HEK293 (cell line): ENCODE results near the gene DSCAM.

Experiments
- CTCF ChIA-PET: fragments of 350-600 bp; formaldehyde crosslinking; extraction: SDS; loops from one replicate; lab custom pipeline; 2021; ENCODE audit warnings: antibody characterized with exemption; lab: Yijun Ruan, JAX
- POLR2A ChIA-PET: fragments of 300-600 bp; formaldehyde crosslinking; extraction: SDS; loops from one replicate; lab custom pipeline; 2020; ENCODE audit warnings: antibody characterized with exemption, inconsistent platforms; lab: Yijun Ruan, JAX
- H3K27ac ChIP-seq: fragments of 200-500 bp; sonication (Bioruptor generic); 2 replicates; pipeline ENCODE4 v1.5.1; 2014; ENCODE audit warnings: low read depth, low read length, control low read depth, inconsistent platforms; ENCODE audit errors: extremely low read depth
- H3K36me3 ChIP-seq, 2 experiments: fragments of 200-500 bp in 1 of 2; sonication (Bioruptor generic) in 1 of 2; 1 replicate in 1 of 2; 2 replicates in 1 of 2; pipeline ENCODE4 v1.5.1; 2014 to 2017; ENCODE audit warnings: inconsistent platforms in 2 of 2, low read length in 2 of 2; ENCODE audit not compliant: control insufficient read depth in 2 of 2, insufficient read depth in 1 of 2
- H3K4me1 ChIP-seq: fragments of 200-500 bp; sonication (Bioruptor generic); 2 replicates; pipeline ENCODE4 v1.5.1; 2014; ENCODE audit warnings: mild to moderate bottlenecking, low read length, inconsistent platforms; ENCODE audit not compliant: control insufficient read depth, insufficient read depth
- H3K4me3 ChIP-seq: 2 replicates; pipeline ENCODE4 v1.5.1; 2011; ENCODE audit warnings: low read depth, mild to moderate bottlenecking, control low read depth, low read length, moderate library complexity
- H3K9me3 ChIP-seq: fragments of 200-500 bp; sonication (Bioruptor generic); 2 replicates; pipeline ENCODE4 v1.5.1; 2014; ENCODE audit warnings: low read depth, low read length, inconsistent platforms; ENCODE audit not compliant: control insufficient read depth, insufficient read depth
- GFI1B ChIP-seq: fragments of 450-650 bp; formaldehyde crosslinking; IDR thresholded peaks from 2 replicates; pipeline ENCODE4 v1.5.1; 2016; ENCODE audit warnings: missing biosample characterization, missing genetic modification characterization
- KLF9 ChIP-seq: fragments of 450-650 bp; formaldehyde crosslinking; IDR thresholded peaks from 2 replicates; pipeline ENCODE4 v1.5.1; 2016; ENCODE audit warnings: missing biosample characterization, missing genetic modification characterization, low read depth
- REPIN1 ChIP-seq: fragments of 450-650 bp; formaldehyde crosslinking; IDR thresholded peaks from 2 replicates; pipeline ENCODE4 v1.5.1; 2017; ENCODE audit warnings: missing biosample characterization, missing genetic modification characterization, low read depth
- SCRT2 ChIP-seq: fragments of 450-650 bp; formaldehyde crosslinking; IDR thresholded peaks from 2 replicates; pipeline ENCODE4 v1.5.1; 2016; ENCODE audit warnings: missing biosample characterization, missing genetic modification characterization
- WT1 ChIP-seq: fragments of 450-650 bp; formaldehyde crosslinking; IDR thresholded peaks from 2 replicates; pipeline ENCODE4 v1.5.1; 2016; ENCODE audit warnings: missing biosample characterization, missing genetic modification characterization
- ZNF114 ChIP-seq: fragments of 450-650 bp; formaldehyde crosslinking; IDR thresholded peaks from 2 replicates; pipeline ENCODE4 v1.5.0; 2017; ENCODE audit warnings: missing biosample characterization, missing genetic modification characterization
- ZNF19 ChIP-seq: fragments of 450-650 bp; formaldehyde crosslinking; IDR thresholded peaks from 2 replicates; pipeline ENCODE4; 2016; ENCODE audit warnings: missing biosample characterization, missing genetic modification characterization, low read depth
- ZNF214 ChIP-seq: fragments of 450-650 bp; formaldehyde crosslinking; IDR thresholded peaks from 2 replicates; pipeline ENCODE4 v1.5.1; 2017; ENCODE audit warnings: missing biosample characterization, mild to moderate bottlenecking, missing genetic modification characterization, borderline replicate concordance
- ZNF354C ChIP-seq: fragments of 450-650 bp; formaldehyde crosslinking; IDR thresholded peaks from 2 replicates; pipeline ENCODE4 v1.5.1; 2016; ENCODE audit warnings: missing biosample characterization, missing genetic modification characterization, low read depth, borderline replicate concordance
- ZNF426 ChIP-seq: fragments of 450-650 bp; formaldehyde crosslinking; IDR thresholded peaks from 2 replicates; pipeline ENCODE4 v1.5.1; 2017; ENCODE audit warnings: missing biosample characterization, missing genetic modification characterization, mild to moderate bottlenecking, inconsistent platforms, moderate library complexity
- ZNF626 ChIP-seq: fragments of 450-650 bp; sonication (Bioruptor Pico); formaldehyde crosslinking; IDR thresholded peaks from 2 replicates; pipeline ENCODE4 v1.5.1; 2018; ENCODE audit warnings: missing biosample characterization, missing genetic modification characterization, inconsistent platforms
- ZNF777 ChIP-seq: fragments of 450-650 bp; formaldehyde crosslinking; IDR thresholded peaks from 2 replicates; pipeline ENCODE4 v1.5.1; 2017; ENCODE audit warnings: missing biosample characterization, missing genetic modification characterization, borderline replicate concordance
- ZNF785 ChIP-seq: fragments of 450-650 bp; formaldehyde crosslinking; IDR thresholded peaks from 2 replicates; pipeline ENCODE4 v1.5.1; 2016; ENCODE audit warnings: missing biosample characterization, missing genetic modification characterization
- TF ChIP-seq, protein P1 (sequence below): fragments of 450-650 bp; formaldehyde crosslinking; IDR thresholded peaks from 2 replicates; pipeline ENCODE4 v1.5.1; 2016; ENCODE audit warnings: missing biosample characterization, missing genetic modification characterization, low read depth
- TF ChIP-seq, protein P2 (sequence below): fragments of 450-650 bp; formaldehyde crosslinking; IDR thresholded peaks from 2 replicates; pipeline ENCODE4 v1.5.1; 2017; ENCODE audit warnings: missing biosample characterization, missing genetic modification characterization
- TF ChIP-seq, protein P3 (sequence below): fragments of 450-650 bp; formaldehyde crosslinking; IDR thresholded peaks from 2 replicates; pipeline ENCODE4 v1.5.1; 2016; ENCODE audit warnings: missing biosample characterization, missing genetic modification characterization
- TF ChIP-seq, protein P4 (sequence below): fragments of 450-650 bp; formaldehyde crosslinking; IDR thresholded peaks from 2 replicates; pipeline ENCODE4 v1.5.1; 2016; ENCODE audit warnings: missing biosample characterization, missing genetic modification characterization
- TF ChIP-seq, protein P5 (sequence below): fragments of 450-650 bp; formaldehyde crosslinking; IDR thresholded peaks from 2 replicates; pipeline ENCODE4 v1.5.1; 2016; ENCODE audit warnings: missing biosample characterization, missing genetic modification characterization
- TF ChIP-seq, protein P6 (sequence below): fragments of 450-650 bp; formaldehyde crosslinking; IDR thresholded peaks from 2 replicates; pipeline ENCODE4 v1.5.1; 2016; ENCODE audit warnings: missing biosample characterization, missing genetic modification characterization

The DSCAM gene

DNA sequence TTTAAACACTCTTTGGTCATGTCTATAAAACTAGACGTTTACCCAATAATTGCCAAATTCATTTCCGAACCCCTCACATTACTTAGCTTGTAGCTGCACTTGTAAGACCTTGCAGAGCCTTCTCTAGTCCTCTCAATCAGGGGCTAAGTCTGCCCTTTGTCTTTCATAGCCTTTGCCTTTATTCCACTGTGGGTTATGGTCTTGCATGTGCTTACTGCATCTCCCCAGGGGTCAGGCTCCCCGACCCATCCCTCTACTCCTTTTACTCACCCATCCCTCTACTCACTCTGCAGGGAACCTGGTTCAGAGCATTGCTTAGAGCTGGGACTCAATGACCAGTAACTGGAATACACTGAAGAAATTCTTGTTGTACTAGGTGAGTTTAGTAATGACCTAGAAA lies 744.3 kb downstream of the DSCAM start (continued):
- TF ChIP-seq, protein P1, sequence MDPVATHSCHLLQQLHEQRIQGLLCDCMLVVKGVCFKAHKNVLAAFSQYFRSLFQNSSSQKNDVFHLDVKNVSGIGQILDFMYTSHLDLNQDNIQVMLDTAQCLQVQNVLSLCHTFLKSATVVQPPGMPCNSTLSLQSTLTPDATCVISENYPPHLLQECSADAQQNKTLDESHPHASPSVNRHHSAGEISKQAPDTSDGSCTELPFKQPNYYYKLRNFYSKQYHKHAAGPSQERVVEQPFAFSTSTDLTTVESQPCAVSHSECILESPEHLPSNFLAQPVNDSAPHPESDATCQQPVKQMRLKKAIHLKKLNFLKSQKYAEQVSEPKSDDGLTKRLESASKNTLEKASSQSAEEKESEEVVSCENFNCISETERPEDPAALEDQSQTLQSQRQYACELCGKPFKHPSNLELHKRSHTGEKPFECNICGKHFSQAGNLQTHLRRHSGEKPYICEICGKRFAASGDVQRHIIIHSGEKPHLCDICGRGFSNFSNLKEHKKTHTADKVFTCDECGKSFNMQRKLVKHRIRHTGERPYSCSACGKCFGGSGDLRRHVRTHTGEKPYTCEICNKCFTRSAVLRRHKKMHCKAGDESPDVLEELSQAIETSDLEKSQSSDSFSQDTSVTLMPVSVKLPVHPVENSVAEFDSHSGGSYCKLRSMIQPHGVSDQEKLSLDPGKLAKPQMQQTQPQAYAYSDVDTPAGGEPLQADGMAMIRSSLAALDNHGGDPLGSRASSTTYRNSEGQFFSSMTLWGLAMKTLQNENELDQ = no peak
- TF ChIP-seq, all 188 proteins: peak for 0

DNA sequence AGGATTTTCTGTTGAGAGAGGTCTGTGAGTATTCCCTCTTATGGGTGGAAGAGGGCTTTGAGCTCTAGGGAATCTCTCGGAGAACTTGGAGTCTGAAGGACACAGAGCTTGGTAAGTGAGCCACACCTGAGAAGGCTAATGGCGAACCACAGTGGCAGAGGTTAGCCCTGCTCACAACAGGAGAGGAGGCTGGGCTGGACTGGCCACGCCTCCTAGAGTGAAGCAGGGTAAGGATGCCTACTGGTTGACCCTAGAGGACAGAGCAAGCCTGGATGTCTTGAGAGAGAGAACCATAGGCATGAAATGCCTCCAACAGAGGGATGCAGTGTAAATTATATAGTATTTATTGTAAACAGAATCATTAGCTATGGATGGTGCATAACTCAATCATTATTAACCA lies 747.1 kb downstream of the DSCAM start:
- Histone ChIP-seq H3K4me3 (no peak overlapping the region), H3K27ac (no peak overlapping the region), H3K9me3 (no peaks in the 10 kb centered on the region), H3K36me3 (no peaks in the 10 kb centered on the region), H3K4me1 (no peaks in the 10 kb centered on the region)
- TF ChIP-seq, protein P2, sequence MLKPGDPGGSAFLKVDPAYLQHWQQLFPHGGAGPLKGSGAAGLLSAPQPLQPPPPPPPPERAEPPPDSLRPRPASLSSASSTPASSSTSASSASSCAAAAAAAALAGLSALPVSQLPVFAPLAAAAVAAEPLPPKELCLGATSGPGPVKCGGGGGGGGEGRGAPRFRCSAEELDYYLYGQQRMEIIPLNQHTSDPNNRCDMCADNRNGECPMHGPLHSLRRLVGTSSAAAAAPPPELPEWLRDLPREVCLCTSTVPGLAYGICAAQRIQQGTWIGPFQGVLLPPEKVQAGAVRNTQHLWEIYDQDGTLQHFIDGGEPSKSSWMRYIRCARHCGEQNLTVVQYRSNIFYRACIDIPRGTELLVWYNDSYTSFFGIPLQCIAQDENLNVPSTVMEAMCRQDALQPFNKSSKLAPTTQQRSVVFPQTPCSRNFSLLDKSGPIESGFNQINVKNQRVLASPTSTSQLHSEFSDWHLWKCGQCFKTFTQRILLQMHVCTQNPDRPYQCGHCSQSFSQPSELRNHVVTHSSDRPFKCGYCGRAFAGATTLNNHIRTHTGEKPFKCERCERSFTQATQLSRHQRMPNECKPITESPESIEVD (tag by site-specific recombination) = no peak
- TF ChIP-seq ZNF426 (tag by site-specific recombination) = no peak
- TF ChIP-seq, protein P3, sequence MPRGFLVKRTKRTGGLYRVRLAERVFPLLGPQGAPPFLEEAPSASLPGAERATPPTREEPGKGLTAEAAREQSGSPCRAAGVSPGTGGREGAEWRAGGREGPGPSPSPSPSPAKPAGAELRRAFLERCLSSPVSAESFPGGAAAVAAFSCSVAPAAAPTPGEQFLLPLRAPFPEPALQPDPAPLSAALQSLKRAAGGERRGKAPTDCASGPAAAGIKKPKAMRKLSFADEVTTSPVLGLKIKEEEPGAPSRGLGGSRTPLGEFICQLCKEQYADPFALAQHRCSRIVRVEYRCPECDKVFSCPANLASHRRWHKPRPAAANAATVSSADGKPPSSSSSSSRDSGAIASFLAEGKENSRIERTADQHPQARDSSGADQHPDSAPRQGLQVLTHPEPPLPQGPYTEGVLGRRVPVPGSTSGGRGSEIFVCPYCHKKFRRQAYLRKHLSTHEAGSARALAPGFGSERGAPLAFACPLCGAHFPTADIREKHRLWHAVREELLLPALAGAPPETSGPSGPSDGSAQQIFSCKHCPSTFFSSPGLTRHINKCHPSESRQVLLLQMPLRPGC = no peak
- TF ChIP-seq ZNF19 = no peak
- TF ChIP-seq, protein P4, sequence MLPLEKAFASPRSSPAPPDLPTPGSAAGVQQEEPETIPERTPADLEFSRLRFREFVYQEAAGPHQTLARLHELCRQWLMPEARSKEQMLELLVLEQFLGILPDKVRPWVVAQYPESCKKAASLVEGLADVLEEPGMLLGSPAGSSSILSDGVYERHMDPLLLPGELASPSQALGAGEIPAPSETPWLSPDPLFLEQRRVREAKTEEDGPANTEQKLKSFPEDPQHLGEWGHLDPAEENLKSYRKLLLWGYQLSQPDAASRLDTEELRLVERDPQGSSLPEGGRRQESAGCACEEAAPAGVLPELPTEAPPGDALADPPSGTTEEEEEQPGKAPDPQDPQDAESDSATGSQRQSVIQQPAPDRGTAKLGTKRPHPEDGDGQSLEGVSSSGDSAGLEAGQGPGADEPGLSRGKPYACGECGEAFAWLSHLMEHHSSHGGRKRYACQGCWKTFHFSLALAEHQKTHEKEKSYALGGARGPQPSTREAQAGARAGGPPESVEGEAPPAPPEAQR (tag by site-specific recombination) = no peak
- TF ChIP-seq, protein P5, sequence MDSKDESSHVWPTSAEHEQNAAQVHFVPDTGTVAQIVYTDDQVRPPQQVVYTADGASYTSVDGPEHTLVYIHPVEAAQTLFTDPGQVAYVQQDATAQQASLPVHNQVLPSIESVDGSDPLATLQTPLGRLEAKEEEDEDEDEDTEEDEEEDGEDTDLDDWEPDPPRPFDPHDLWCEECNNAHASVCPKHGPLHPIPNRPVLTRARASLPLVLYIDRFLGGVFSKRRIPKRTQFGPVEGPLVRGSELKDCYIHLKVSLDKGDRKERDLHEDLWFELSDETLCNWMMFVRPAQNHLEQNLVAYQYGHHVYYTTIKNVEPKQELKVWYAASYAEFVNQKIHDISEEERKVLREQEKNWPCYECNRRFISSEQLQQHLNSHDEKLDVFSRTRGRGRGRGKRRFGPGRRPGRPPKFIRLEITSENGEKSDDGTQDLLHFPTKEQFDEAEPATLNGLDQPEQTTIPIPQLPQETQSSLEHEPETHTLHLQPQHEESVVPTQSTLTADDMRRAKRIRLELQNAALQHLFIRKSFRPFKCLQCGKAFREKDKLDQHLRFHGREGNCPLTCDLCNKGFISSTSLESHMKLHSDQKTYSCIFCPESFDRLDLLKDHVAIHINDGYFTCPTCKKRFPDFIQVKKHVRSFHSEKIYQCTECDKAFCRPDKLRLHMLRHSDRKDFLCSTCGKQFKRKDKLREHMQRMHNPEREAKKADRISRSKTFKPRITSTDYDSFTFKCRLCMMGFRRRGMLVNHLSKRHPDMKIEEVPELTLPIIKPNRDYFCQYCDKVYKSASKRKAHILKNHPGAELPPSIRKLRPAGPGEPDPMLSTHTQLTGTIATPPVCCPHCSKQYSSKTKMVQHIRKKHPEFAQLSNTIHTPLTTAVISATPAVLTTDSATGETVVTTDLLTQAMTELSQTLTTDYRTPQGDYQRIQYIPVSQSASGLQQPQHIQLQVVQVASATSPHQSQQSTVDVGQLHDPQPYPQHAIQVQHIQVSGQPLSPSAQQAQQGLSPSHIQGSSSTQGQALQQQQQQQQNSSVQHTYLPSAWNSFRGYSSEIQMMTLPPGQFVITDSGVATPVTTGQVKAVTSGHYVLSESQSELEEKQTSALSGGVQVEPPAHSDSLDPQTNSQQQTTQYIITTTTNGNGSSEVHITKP (tag by site-specific recombination) = no peak
- no peak for TF ChIP-seq ZNF214
- TF ChIP-seq, protein P1 = no peak
- no peak for TF ChIP-seq KLF9 (tag by site-specific recombination)
- TF ChIP-seq REPIN1 (tag by site-specific recombination) = no peak
- no peak for TF ChIP-seq ZNF354C
- TF ChIP-seq WT1 (tag by site-specific recombination) = no peak
- TF ChIP-seq, protein P6, sequence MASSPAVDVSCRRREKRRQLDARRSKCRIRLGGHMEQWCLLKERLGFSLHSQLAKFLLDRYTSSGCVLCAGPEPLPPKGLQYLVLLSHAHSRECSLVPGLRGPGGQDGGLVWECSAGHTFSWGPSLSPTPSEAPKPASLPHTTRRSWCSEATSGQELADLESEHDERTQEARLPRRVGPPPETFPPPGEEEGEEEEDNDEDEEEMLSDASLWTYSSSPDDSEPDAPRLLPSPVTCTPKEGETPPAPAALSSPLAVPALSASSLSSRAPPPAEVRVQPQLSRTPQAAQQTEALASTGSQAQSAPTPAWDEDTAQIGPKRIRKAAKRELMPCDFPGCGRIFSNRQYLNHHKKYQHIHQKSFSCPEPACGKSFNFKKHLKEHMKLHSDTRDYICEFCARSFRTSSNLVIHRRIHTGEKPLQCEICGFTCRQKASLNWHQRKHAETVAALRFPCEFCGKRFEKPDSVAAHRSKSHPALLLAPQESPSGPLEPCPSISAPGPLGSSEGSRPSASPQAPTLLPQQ (tag by site-specific recombination) = no peak
- TF ChIP-seq ZNF777 (tag by site-specific recombination) = no peak
- no peak for TF ChIP-seq ZNF626 (tag by site-specific recombination)
- no peak for TF ChIP-seq GFI1B
- TF ChIP-seq ZNF114 (tag by site-specific recombination) = no peak
- TF ChIP-seq ZNF785 (tag by site-specific recombination) = no peak
- TF ChIP-seq SCRT2 = no peak
- ChIA-PET CTCF (interaction anchor here (0.6 to 2.2 kb wide), 2 partner anchors 8 to 21 kb away, joined by 3 to 8 read pairs; no protein-coding TSS in a partner anchor), POLR2A (no interaction called here)
